Activated naive CD8-positive, alpha-beta T cell treated with anti-CD3 and anti-CD28 coated beads, Interleukin-2, amount 50 U/mL, for 16 hours (primary cell): ENCODE results near the gene ATRNL1.
"Not testable (repeated sequence)": the region's sequence is repeated elsewhere in the genome, so short reads cannot be mapped to it uniquely, and the experiment has no call there.

Experiments used
- DNase-seq: peaks from one replicate; pipeline ENCODE4 v3.0.0-alpha.2; 2020; ENCODE audit warnings: low read depth, low spot score

ATRNL1 gene

DNA sequence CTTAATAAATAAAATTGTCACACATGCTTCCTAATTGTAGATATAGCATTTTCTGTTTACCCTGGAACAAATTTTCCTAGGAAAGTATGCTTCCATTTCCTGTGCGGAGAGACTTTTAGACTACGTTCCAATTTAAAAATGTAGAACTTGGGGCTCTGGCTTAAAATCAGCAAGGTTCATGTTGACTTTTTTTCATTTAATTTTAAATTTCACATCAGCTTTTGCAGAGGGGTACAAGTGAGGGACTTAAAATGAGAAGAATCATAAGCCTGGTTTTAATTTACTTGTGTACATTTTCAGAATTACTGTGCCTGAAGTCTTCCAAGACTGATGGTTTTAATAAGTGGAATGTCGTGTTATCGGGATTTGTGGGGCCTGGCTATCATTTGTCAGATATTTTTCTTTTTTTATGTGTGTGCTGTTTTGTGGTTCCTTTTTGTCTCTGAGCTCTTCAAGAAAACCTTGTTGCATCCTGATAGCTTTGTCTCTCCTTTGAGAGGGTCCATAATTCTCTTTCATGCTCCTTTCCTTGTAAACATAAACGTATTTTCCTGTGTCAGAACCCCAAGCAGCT lies 8.8 kb upstream of the ATRNL1 start:
- no peak for DNase-seq

DNA sequence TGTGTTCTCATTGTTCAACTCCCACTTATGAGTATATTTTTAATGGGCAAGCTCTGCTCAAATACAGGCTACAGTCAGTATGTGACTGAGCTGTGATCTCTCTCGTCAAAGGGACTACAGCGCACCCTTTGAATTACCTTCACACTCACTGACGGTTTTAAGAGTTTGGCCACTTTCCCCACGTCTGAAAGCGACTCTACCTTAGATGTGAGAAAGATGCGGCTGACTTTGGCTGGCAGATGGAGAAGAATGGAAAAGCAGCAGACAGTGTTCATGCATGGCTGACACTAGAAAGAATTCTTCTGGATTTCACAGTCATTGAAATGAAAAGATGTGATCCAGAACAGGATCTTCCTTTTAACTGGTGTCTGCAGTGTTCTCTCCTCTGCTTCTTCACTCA lies 2.0 kb upstream of the ATRNL1 start:
- DNase-seq, result no peak

- no peak for DNase-seq
Observed at GRCh38 chr10:115092258-115092554, 959 bp upstream of the ATRNL1 start.

- DNase-seq, result no peak
Observed at GRCh38 chr10:115092555-115093285, 445 bp upstream of the ATRNL1 start.

GRCh38 chr10:115093776-115094408 lies 727 bp downstream of the ATRNL1 start:
- DNase-seq, result no peak

DNA sequence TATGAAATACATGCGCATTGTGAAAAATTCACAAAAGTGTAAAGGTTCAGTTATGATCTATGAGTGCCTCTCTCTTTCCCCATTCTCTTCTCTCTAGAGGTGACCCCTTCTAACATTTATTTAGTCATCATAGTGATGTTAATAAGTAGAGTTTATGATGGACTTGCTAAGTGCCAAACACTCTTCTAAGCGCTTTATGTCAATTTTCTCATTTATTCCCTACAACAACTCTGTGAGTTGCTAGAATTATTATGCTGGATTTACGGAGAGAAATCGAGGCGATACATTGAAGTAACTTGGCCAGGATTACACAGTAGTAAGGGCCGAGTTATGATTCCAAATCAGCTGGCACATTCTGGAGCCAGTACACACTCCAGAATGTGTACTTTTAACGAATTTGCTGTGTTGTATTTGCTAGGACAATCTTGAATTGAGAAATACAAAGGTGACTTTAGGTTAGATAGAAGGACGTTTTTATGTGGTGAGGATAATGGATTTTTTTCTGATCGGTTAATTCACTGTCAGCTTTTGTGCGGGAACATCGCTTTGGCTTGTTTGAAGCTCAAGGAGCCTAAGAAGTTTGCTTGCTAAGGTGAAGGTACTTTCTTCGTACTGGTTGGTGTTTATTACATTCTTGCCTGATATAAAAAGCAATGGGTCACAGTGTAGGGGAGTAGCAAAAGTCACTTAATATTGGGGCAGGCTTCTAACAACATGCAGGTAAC lies 1.4 kb downstream of the ATRNL1 start:
- DNase-seq, result no peak

DNA sequence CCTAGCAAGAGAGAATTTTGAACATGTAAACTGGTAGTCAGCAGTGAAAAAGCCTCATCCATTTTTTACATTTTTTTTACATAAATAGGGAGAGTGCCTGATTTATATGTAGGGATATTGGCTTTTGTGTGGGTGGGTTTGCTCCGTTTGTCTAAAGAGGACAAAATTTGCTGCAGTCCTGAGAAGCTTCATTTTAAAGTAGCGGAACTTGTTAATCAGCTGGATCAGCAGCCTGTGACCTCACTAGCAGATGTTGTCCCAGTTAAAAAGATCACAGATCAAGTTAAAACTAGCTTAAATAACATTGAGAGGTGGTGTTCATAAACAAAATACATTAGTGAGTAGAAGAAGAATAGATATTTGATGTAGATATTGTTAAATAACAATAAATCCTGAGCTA lies 2.6 kb downstream of the ATRNL1 start:
- DNase-seq, result no peak

DNA sequence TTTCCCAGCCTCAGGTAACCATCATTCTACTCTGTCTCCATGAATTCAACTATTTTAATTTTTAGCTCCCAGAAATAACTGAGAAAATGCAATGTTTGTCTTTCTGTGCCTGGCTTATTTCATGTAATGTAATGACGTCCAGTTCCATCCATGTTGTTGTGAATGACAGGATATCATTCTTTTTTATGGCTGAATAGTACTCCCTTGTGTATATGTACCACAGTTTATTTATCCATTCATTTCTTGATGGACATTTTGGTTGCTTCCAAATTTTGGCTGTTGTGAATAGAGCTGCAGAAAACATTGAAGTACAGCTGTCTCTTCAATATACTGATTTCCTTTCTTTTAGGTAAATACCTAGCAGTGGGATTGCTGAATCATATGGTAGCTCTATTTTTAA lies 10.5 kb downstream of the ATRNL1 start:
- DNase-seq, result no peak

- not testable (repeated sequence) for DNase-seq
Observed at GRCh38 chr10:115105411-115105810, 12.2 kb downstream of the ATRNL1 start.

- DNase-seq, result no peak
Observed at GRCh38 chr10:115107830-115108229, 14.7 kb downstream of the ATRNL1 start.

GRCh38 chr10:115117301-115117700 lies 24.1 kb downstream of the ATRNL1 start:
- no peak for DNase-seq

- DNase-seq, result no peak
Observed at GRCh38 chr10:115118346-115118745, 25.2 kb downstream of the ATRNL1 start.

DNA sequence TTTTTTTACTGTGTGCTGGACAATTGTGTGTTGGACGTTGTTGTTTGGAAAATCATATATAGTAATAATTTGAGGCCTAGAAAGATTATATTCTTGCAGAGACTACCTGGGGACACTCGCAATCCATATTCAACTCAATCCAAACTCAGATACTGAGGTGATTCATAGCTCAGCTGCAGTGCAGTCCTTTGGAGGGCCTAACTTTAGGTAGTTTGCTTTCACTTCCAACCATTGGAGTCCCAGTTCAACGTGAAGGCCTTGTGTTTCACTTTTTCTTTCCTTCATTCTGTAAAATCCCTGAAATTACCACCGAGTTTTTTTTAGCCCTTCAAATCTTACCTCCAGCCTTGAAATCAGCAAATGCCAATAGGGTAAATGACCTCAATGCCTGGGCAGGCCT lies 32.3 kb downstream of the ATRNL1 start:
- DNase-seq, result no peak

GRCh38 chr10:115129752-115130151 lies 36.6 kb downstream of the ATRNL1 start:
- DNase-seq, result no peak

GRCh38 chr10:115136616-115137015 lies 43.5 kb downstream of the ATRNL1 start:
- no peak for DNase-seq

DNA sequence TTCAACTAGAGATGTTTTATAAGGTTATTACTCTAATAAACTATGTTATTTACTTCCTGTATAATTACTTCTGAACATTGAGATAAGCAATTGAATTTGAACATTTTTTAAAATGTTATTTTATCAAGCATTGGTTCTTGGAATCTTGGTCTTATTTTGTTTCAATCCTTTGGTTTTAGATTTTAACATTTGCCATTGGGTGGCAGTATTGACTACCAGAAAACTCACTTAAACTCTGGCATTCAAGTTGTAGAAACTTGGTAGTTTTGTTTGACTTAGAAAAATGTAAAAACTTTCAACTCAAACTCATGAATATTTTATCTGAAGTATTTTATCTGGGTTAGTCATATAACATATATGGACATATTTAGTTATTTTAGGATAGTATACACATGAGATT lies 48.1 kb downstream of the ATRNL1 start:
- DNase-seq, result no peak

- DNase-seq, result no peak
Observed at GRCh38 chr10:115157357-115157756, 64.2 kb downstream of the ATRNL1 start.

GRCh38 chr10:115163129-115163528 lies 70.0 kb downstream of the ATRNL1 start:
- no peak for DNase-seq

- DNase-seq, result no peak
Observed at GRCh38 chr10:115164220-115164619, 71.1 kb downstream of the ATRNL1 start.

GRCh38 chr10:115167751-115168150 lies 74.6 kb downstream of the ATRNL1 start:
- no peak for DNase-seq

DNA sequence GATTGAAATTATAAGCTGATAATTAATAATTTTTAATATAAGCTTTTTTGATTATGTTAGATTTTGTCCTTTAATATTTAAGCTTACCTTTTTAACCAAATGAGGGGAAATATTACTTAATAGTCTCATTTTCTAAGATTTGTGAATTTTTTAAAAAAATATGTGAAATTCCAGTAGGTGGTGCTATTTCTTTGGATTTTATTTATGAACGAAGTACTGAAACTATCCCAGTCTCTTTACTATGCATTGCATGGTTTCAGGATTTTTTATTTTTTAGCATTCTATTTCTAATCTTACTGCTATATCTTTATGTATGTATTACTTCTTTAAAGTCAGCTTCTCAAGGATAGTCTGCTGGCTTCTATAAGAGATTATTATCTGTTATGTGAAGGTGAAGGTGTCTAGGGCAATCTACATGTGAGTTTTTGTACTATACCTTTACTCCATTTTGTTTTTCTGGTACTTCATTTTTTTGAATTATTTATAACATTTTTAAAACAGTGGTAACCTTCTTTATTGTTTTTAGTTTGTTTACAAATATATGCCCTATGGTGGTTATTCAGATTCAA lies 78.3 kb downstream of the ATRNL1 start:
- DNase-seq, result no peak

GRCh38 chr10:115173915-115174443 lies 80.8 kb downstream of the ATRNL1 start:
- DNase-seq, result no peak
